Sigmoid colon (tissue), 3 donors: ENCODE data around the gene TERB1.

Experiments used
- POLR2A ChIP-seq, 2 donors: fragments of 450-650 bp; IDR thresholded peaks; one replicate each; pipeline ENCODE4 v1.6.1; 2016; ENCODE audit warnings: antibody characterized with exemption in 2 of 2, mild to moderate bottlenecking in 2 of 2, moderate library complexity in 2 of 2
- TF ChIP-seq, protein P1 (sequence below), 4 experiments: fragments of 450-650 bp in 3 of 4; fragments of 200-600 bp in 1 of 4; IDR thresholded peaks; one replicate each; pipeline ENCODE4 v1.5.1; 2016 to 2019; ENCODE audit warnings: antibody characterized with exemption in 4 of 4, mild to moderate bottlenecking in 3 of 4, moderate library complexity in 2 of 4

DNA sequence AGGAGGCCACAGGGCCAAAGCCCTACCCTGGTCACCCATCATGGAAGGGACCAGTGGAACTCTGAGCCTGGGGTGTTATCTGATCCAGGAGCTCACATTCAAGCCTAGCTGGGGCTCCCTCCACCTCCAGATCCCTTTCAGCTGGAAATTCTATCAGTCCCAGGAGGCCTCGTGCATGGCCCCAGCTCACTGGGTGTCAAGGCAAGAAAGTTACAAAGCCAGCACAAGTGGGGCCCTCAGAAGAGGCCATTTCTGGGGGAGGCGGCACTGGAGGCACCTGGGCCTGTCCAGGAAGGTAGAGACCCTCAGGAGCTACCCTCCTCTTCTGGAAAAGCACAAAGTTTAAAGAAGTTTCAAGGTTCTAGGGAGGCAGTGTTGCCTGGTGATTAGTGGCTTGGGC is 47.6 kb upstream of the TERB1 start:
- TF ChIP-seq, protein P1, sequence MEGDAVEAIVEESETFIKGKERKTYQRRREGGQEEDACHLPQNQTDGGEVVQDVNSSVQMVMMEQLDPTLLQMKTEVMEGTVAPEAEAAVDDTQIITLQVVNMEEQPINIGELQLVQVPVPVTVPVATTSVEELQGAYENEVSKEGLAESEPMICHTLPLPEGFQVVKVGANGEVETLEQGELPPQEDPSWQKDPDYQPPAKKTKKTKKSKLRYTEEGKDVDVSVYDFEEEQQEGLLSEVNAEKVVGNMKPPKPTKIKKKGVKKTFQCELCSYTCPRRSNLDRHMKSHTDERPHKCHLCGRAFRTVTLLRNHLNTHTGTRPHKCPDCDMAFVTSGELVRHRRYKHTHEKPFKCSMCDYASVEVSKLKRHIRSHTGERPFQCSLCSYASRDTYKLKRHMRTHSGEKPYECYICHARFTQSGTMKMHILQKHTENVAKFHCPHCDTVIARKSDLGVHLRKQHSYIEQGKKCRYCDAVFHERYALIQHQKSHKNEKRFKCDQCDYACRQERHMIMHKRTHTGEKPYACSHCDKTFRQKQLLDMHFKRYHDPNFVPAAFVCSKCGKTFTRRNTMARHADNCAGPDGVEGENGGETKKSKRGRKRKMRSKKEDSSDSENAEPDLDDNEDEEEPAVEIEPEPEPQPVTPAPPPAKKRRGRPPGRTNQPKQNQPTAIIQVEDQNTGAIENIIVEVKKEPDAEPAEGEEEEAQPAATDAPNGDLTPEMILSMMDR (IDR thresholded peaks at IDR 0.05): no peak
- no peak for TF ChIP-seq POLR2A (IDR thresholded peaks at IDR 0.05)
